ENCODE measurements around the gene ZNF232. TPM values are rescaled to one million over a fixed set of nuclear protein-coding genes. Genes with fewer than 3 reads are reported as not detected.
"Not testable (repeated sequence)": the region's sequence is repeated elsewhere in the genome, so short reads cannot be mapped to it uniquely, and the experiment has no call there.

The ZNF232 gene
- 1 to 10 TPM; 4.3 to 5.8 TPM for polyA plus RNA-seq

- H3K27ac ChIP-seq (ENCODE audit: low read depth in 2 of 2, low read length in 1 of 2), result peak within 1 kb of the TSS; percentile 71 to 85
Observed at GRCh38 chr17:5111402-5112204, at the start of gene ZNF232. Gene ZNF232 (minus strand): TSS chr17:5111878. CDS start chr17:5111822, 56 bp downstream.

GRCh38 chr17:5160702-5161101, 49.0 kb upstream of the ZNF232 start:
- WGBS, 2 donors, result 83 to 100% methylated on average over 1 of the region's 1 CpG
- H3K9me3 ChIP-seq (ENCODE audit: control insufficient read depth in 2 of 2, insufficient read depth in 1 of 2, low read depth in 1 of 2, low read length in 1 of 2); H3K27ac ChIP-seq (ENCODE audit: low read depth in 2 of 2, low read length in 1 of 2); H3K27me3 ChIP-seq (ENCODE audit: control insufficient read depth in 1 of 2, insufficient read depth in 2 of 2, low read length in 2 of 2); H3K36me3 ChIP-seq (ENCODE audit: control insufficient read depth in 2 of 2, insufficient read depth in 2 of 2, low read length in 1 of 2); H3K4me3 ChIP-seq (ENCODE audit: low read depth in 1 of 2, low read length in 2 of 2); H3K4me1 ChIP-seq (ENCODE audit: control insufficient read depth in 2 of 2, insufficient read depth in 2 of 2, low read length in 1 of 2): not testable (repeated sequence)

More at GRCh38 chr17:5111402-5112204, at the start of gene ZNF232:
- 1% methylated on average over 65 to 69 of the region's 69 CpGs for WGBS, 2 donors
- Histone ChIP-seq H3K9me3 (ENCODE audit: control insufficient read depth in 2 of 2, insufficient read depth in 1 of 2, low read depth in 1 of 2, low read length in 1 of 2) (peaks cover 0 to 8% of the 10 kb centered on the region in 2 donors), H3K27me3 (ENCODE audit: control insufficient read depth in 1 of 2, insufficient read depth in 2 of 2, low read length in 2 of 2) (peaks cover 0 to 12% of the 10 kb centered on the region in 2 donors), H3K4me1 (ENCODE audit: control insufficient read depth in 2 of 2, insufficient read depth in 2 of 2, low read length in 1 of 2) (peaks cover 0 to 2% of the 10 kb centered on the region in 2 donors), H3K4me3 (ENCODE audit: low read depth in 1 of 2, low read length in 2 of 2) (peak within 1 kb of the TSS; percentile 82 to 90), H3K36me3 (ENCODE audit: control insufficient read depth in 2 of 2, insufficient read depth in 2 of 2, low read length in 1 of 2) (peaks cover 8 to 13% of the 10 kb centered on the region in 2 donors)

DNA sequence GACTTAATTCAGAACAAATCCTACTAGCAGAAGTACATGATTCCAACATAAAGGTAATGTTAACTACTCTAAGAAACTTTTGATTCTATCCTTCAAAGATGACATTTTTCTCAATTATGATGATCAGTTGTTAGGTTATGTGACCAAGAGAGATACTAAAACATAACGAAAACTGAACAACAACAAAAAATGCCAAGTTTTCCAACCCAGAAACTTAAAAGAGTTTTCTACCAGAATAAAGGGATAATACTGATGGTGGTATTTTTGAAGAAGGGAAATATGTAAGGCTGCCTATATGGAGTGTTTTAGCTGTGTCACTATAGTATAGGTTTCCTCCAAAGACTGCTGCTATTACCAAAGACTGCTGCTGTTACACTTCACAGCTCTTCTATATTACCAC, 34.4 kb upstream of the ZNF232 start:
- WGBS, 2 donors, result 80 to 86% methylated on average over 1 of the region's 1 CpG
- not testable (repeated sequence) for H3K4me1 ChIP-seq (ENCODE audit: control insufficient read depth in 2 of 2, insufficient read depth in 2 of 2, low read length in 1 of 2); H3K9me3 ChIP-seq (ENCODE audit: control insufficient read depth in 2 of 2, insufficient read depth in 1 of 2, low read depth in 1 of 2, low read length in 1 of 2); H3K27ac ChIP-seq (ENCODE audit: low read depth in 2 of 2, low read length in 1 of 2); H3K27me3 ChIP-seq (ENCODE audit: control insufficient read depth in 1 of 2, insufficient read depth in 2 of 2, low read length in 2 of 2); H3K4me3 ChIP-seq (ENCODE audit: low read depth in 1 of 2, low read length in 2 of 2); H3K36me3 ChIP-seq (ENCODE audit: control insufficient read depth in 2 of 2, insufficient read depth in 2 of 2, low read length in 1 of 2)

DNA sequence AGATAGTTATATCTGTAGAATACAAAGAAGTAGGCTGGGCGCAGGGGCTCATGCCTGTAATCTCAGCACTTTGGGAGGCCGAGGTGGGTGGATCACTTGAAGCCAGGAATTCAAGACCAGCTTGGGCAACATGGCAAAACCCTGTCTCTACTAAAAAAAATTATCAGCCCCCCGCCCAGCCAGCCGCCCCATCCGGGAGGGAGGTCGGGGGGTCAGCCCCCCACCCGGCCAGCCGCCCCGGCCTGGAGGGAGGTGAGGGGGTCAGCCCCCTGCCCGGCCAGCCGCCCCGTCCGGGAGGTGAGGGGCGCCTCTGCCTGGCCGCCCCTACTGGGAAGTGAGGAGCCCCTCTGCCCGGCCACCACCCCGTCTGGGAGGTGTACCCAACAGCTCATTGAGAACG, 31.2 kb upstream of the ZNF232 start:
- not testable (repeated sequence) for H3K4me3 ChIP-seq (ENCODE audit: low read depth in 1 of 2, low read length in 2 of 2); H3K36me3 ChIP-seq (ENCODE audit: control insufficient read depth in 2 of 2, insufficient read depth in 2 of 2, low read length in 1 of 2); H3K9me3 ChIP-seq (ENCODE audit: control insufficient read depth in 2 of 2, insufficient read depth in 1 of 2, low read depth in 1 of 2, low read length in 1 of 2); H3K27me3 ChIP-seq (ENCODE audit: control insufficient read depth in 1 of 2, insufficient read depth in 2 of 2, low read length in 2 of 2); H3K27ac ChIP-seq (ENCODE audit: low read depth in 2 of 2, low read length in 1 of 2); H3K4me1 ChIP-seq (ENCODE audit: control insufficient read depth in 2 of 2, insufficient read depth in 2 of 2, low read length in 1 of 2)
- WGBS, 2 donors, result 90 to 94% methylated on average over 14 to 15 of the region's 18 CpGs

- Histone ChIP-seq H3K27ac (ENCODE audit: low read depth in 2 of 2, low read length in 1 of 2) (no peak overlapping the region), H3K36me3 (ENCODE audit: control insufficient read depth in 2 of 2, insufficient read depth in 2 of 2, low read length in 1 of 2) (no peaks in the 10 kb centered on the region)
Observed at GRCh38 chr17:5139458-5139732, 27.7 kb upstream of the ZNF232 start.

DNA sequence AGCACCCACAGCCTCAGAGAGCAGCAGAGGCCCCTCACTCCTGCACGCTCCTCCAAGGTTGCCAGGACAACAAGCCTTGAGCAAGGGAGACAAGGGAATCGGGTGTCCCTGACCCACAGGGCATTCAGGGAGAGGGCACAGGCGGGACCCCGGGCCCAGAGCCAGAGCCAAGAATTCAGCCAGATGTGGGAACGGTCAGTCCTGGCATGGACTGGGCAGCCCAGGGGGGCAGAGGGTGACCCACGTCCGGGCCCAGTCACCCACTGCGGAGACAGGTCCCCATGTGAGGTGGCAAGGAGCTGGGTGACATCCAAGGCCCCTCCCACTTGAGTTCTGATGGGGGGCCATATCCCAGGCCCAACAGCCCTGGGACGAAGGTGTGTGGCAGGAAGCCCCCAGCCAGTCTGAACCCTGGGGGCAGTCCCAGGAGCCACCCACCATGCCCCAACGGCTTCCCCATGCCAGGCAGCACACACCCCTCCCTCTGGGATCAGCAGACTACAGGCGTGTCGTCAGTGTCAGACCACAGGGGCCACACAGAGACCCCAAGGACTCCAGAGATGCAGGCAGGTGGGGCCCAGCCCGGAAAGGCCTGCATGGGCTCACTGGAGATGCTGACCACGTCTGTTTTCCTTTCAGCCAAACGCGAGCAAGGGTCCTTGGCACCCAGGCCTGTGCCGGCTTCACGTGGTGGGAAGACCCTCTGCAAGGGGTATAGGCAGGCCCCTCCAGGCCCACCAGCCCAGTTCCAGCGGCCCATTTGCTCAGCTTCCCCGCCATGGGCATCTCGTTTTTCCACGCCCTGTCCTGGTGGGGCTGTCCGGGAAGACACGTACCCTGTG, 27.2 kb upstream of the ZNF232 start:
- Histone ChIP-seq H3K27me3 (ENCODE audit: control insufficient read depth in 1 of 2, insufficient read depth in 2 of 2, low read length in 2 of 2) (no peaks in the 10 kb centered on the region), H3K27ac (ENCODE audit: low read depth in 2 of 2, low read length in 1 of 2) (no peak overlapping the region), H3K36me3 (ENCODE audit: control insufficient read depth in 2 of 2, insufficient read depth in 2 of 2, low read length in 1 of 2) (no peaks in the 10 kb centered on the region), H3K4me1 (ENCODE audit: control insufficient read depth in 2 of 2, insufficient read depth in 2 of 2, low read length in 1 of 2) (no peaks in the 10 kb centered on the region), H3K4me3 (ENCODE audit: low read depth in 1 of 2, low read length in 2 of 2) (no peak overlapping the region), H3K9me3 (ENCODE audit: control insufficient read depth in 2 of 2, insufficient read depth in 1 of 2, low read depth in 1 of 2, low read length in 1 of 2) (no peaks in the 10 kb centered on the region)
- whole genome bisulfite sequencing, 2 donors, result 87 to 90% methylated on average over 24 of the region's 24 CpGs

More at GRCh38 chr17:5139458-5139732, 27.7 kb upstream of the ZNF232 start:
- Histone ChIP-seq H3K4me1 (ENCODE audit: control insufficient read depth in 2 of 2, insufficient read depth in 2 of 2, low read length in 1 of 2) (no peaks in the 10 kb centered on the region), H3K27me3 (ENCODE audit: control insufficient read depth in 1 of 2, insufficient read depth in 2 of 2, low read length in 2 of 2) (no peaks in the 10 kb centered on the region), H3K9me3 (ENCODE audit: control insufficient read depth in 2 of 2, insufficient read depth in 1 of 2, low read depth in 1 of 2, low read length in 1 of 2) (no peaks in the 10 kb centered on the region), H3K4me3 (ENCODE audit: low read depth in 1 of 2, low read length in 2 of 2) (no peak overlapping the region)
- WGBS, 2 donors, result 82 to 92% methylated on average over 5 of the region's 5 CpGs

GRCh38 chr17:5138198-5138544, 26.5 kb upstream of the ZNF232 start:
- not testable (repeated sequence) for H3K4me3 ChIP-seq (ENCODE audit: low read depth in 1 of 2, low read length in 2 of 2); H3K36me3 ChIP-seq (ENCODE audit: control insufficient read depth in 2 of 2, insufficient read depth in 2 of 2, low read length in 1 of 2); H3K27ac ChIP-seq (ENCODE audit: low read depth in 2 of 2, low read length in 1 of 2); H3K27me3 ChIP-seq (ENCODE audit: control insufficient read depth in 1 of 2, insufficient read depth in 2 of 2, low read length in 2 of 2); H3K9me3 ChIP-seq (ENCODE audit: control insufficient read depth in 2 of 2, insufficient read depth in 1 of 2, low read depth in 1 of 2, low read length in 1 of 2); H3K4me1 ChIP-seq (ENCODE audit: control insufficient read depth in 2 of 2, insufficient read depth in 2 of 2, low read length in 1 of 2)
- WGBS, 2 donors, result 94% methylated on average over 8 to 9 of the region's 9 CpGs

DNA sequence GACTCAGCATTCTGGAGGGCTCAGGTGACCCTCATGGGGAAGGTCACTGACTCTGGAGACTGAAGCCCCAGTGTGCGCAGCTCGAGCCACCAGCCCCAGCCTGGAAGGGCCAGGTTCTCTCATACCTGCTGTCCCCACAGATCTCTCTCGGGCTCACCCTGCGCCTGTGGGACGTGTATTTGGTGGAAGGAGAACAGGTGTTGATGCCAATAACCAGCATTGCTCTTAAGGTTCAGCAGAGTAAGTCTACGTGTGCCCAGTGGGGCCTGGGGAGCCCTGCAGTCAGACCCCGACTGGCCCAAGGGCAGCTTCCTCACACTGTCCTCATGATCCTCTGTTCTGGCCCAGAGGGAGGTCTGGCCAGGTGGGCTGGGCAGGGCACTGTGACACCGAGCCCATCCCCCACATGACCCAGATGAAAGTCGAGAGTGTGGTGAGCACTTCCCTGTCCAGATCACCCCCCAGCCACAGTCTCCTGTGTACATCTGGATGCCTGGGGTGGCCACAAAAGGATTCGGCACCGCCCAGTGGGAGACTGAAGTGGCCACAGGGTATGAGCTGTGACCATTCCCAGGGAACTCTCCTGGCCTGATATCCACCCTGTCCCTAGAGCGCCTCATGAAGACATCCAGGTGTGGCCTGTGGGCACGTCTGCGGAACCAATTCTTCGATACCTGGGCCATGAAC, 26.0 kb upstream of the ZNF232 start:
- not testable (repeated sequence) for H3K9me3 ChIP-seq (ENCODE audit: control insufficient read depth in 2 of 2, insufficient read depth in 1 of 2, low read depth in 1 of 2, low read length in 1 of 2); H3K4me3 ChIP-seq (ENCODE audit: low read depth in 1 of 2, low read length in 2 of 2); H3K4me1 ChIP-seq (ENCODE audit: control insufficient read depth in 2 of 2, insufficient read depth in 2 of 2, low read length in 1 of 2); H3K27me3 ChIP-seq (ENCODE audit: control insufficient read depth in 1 of 2, insufficient read depth in 2 of 2, low read length in 2 of 2); H3K36me3 ChIP-seq (ENCODE audit: control insufficient read depth in 2 of 2, insufficient read depth in 2 of 2, low read length in 1 of 2); H3K27ac ChIP-seq (ENCODE audit: low read depth in 2 of 2, low read length in 1 of 2)
- WGBS, 2 donors, result 82 to 86% methylated on average over 15 of the region's 15 CpGs

- H3K4me3 ChIP-seq (ENCODE audit: low read depth in 1 of 2, low read length in 2 of 2); H3K4me1 ChIP-seq (ENCODE audit: control insufficient read depth in 2 of 2, insufficient read depth in 2 of 2, low read length in 1 of 2); H3K36me3 ChIP-seq (ENCODE audit: control insufficient read depth in 2 of 2, insufficient read depth in 2 of 2, low read length in 1 of 2); H3K27me3 ChIP-seq (ENCODE audit: control insufficient read depth in 1 of 2, insufficient read depth in 2 of 2, low read length in 2 of 2); H3K27ac ChIP-seq (ENCODE audit: low read depth in 2 of 2, low read length in 1 of 2); H3K9me3 ChIP-seq (ENCODE audit: control insufficient read depth in 2 of 2, insufficient read depth in 1 of 2, low read depth in 1 of 2, low read length in 1 of 2): not testable (repeated sequence)
- 82 to 88% methylated on average over 14 of the region's 14 CpGs for WGBS, 2 donors
Observed at GRCh38 chr17:5136580-5137412, 25.1 kb upstream of the ZNF232 start.
